ENCODE measurements around the gene RAB44.

The RAB44 gene

DNA sequence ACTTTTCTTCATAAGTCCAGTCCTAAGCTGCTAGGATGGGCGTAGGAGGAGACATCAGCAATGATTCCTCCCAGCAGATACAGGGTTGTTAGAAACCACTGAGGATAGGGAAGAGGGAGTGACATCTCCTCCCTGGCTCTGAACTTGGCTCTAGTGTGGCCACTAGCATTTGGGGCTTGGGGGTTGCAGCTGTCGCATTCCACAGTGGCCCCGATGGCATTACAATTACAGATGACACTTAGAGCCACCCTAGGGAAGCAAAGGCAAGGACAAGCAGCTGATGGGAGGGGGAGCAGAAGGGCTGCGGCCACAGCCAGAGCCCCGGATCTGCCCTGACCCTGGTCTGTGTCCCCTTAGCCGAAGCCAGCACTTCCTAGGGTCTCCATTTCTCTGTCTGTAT is 28.6 kb upstream of the RAB44 start:
- DNase-seq (ENCODE audit: low spot score): no peak

GRCh38 chr6:36670271-36670670 is 27.4 kb upstream of the RAB44 start:
- no peak for DNase-seq (ENCODE audit: low spot score)

DNA sequence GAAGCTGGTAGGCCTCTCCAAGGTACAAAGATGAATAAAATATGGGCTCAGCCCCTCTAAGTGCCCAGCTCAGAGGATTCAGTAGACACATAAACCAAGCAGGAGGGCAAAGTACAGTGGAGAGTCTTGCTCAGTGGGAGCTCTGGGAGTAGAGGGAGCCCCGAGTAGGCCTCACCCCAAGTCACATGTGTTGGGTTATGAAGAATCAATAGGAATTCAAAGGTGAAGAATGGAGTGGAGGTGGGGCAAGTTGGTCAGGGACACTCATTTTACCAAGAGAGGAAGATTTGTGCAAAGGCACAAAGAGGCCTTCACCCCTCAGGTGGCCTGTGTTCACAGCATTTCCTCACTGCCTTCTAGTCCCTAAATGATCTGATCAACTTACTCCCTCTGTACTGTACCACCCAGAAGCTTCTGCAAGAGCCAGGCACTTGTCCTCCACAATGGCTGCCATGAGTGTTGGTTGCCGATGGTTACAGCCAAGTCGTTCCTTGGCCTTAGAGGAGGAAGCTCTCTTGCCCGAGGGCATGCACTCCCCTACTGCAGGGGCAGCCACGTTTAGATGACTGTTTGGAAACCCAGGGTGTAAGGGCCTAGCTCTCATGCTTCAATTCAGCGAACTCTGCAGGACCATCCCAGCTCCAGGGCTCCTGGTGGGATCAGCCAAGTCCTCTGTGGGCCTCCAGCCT is 25.8 kb upstream of the RAB44 start:
- DNase-seq (ENCODE audit: low spot score): no peak

- no peak for DNase-seq (ENCODE audit: low spot score)
Measured at GRCh38 chr6:36673882-36674281, 23.7 kb upstream of the RAB44 start.

DNA sequence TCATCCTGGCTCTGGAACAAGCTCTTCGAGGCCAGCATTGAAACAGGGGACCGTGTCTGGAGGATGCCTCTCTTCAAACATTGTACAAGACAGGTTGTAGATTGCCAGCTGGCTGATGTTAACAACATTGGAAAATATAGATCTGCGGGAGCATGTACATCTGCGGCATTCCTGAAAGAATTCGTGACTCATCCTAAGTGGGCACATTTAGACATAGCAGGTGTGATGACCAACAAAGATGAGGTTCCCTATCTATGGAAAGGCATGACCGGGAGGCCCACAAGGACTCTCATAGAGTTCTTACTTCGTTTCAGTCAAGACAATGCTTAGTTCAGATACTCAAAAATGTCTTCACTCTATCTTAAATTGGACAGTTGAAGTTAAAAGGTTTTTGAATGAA is 22.7 kb upstream of the RAB44 start:
- no peak for DNase-seq (ENCODE audit: low spot score)

DNA sequence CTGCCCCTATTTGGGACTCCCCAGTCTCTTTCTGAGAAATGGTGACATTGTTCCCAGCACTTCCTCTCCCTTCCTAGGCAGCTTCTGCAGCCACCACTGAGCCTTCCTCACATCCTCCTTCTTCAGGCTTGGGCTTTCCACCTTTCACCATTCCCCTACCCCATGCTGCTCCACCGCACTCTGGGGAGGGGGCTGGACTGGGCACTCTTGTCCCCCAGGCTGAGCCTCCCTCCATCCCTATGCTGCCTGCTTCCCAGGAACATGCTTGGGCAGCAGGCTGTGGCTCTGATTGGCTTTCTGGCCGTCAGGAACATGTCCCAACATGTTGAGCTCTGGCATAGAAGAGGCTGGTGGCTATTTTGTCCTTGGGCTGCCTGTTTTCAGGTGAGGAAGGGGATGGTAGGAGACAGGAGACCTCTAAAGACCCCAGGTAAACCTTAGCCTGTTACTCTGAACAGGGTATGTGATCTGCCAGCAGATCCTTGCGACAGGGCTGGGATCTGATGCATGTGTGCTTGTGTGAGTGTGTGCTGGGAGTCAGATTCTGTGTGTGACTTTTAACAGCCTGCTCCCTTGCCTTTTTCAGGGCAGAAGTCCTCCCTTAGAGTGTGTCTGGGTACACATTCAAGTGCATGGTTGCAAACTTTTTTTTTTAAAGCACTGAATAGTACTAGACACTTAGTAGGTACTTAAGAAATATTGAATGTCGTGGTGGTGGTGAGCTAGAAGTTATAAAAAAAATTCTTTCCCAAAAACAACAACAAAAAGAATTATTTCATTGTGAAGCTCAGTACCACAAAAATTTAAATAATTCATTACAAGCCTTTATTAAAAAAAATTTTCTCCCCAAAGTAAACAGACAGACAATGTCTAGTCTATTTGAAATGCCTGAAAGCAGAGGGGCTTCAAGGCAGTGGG is 21.2 kb upstream of the RAB44 start:
- peak; percentile 46 for DNase-seq (ENCODE audit: low spot score)

DNA sequence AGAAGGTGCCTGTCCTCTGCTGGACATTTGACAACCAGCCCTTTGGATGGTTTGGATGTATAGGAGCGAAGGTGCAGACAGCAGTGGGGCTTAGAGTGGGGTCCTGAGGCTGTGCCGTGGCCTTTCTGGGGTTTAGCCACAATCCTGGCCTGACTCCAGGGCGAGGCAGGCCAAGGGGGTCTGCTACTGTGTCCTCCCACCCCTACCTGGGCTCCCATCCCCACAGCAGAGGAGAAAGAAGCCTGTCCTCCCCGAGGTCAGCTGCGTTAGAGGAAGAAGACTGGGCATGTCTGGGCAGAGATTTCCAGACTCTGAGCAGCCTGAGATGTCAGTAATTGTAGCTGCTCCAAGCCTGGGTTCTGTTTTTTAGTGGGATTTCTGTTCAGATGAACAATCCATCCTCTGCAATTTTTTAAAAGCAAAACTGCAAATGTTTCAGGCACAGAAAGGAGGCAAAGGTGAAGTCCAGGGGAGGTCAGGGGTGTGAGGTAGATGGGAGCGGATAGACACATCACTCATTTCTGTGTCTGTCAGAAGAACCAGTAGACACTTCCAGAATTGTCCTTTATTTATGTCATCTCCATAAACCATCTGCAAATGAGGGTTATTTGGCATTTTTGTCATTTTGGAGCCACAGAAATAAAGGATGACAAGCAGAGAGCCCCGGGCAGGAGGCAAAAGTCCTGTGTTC is 20.4 kb upstream of the RAB44 start:
- DNase-seq (ENCODE audit: low spot score): no peak

- DNase-seq (ENCODE audit: low spot score): no peak
Measured at GRCh38 chr6:36677753-36678487, 19.7 kb upstream of the RAB44 start.

DNA sequence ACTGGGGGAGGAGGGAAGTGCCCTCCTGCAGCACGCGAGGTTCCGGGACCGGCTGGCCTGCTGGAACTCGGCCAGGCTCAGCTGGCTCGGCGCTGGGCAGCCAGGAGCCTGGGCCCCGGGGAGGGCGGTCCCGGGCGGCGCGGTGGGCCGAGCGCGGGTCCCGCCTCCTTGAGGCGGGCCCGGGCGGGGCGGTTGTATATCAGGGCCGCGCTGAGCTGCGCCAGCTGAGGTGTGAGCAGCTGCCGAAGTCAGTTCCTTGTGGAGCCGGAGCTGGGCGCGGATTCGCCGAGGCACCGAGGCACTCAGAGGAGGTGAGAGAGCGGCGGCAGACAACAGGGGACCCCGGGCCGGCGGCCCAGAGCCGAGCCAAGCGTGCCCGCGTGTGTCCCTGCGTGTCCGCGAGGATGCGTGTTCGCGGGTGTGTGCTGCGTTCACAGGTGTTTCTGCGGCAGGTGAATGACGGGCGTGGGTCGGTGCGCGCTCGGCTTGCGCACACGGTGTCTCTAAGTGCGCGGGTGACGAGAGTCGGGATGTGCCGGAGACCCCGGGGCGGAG is 19.1 kb upstream of the RAB44 start, which contains the start of gene CDKN1A:
TSS of gene CDKN1A (plus strand) at position 227 of the 555 bp plus-strand sequence. CDS start 5,388 bp downstream, outside the sequence.
- DNase-seq (ENCODE audit: low spot score): peak; percentile 94

GRCh38 chr6:36679043-36679833 is 18.4 kb upstream of the RAB44 start:
- no peak for DNase-seq (ENCODE audit: low spot score)

- no peak for DNase-seq (ENCODE audit: low spot score)
Measured at GRCh38 chr6:36682328-36683144, 15.1 kb upstream of the RAB44 start.

DNA sequence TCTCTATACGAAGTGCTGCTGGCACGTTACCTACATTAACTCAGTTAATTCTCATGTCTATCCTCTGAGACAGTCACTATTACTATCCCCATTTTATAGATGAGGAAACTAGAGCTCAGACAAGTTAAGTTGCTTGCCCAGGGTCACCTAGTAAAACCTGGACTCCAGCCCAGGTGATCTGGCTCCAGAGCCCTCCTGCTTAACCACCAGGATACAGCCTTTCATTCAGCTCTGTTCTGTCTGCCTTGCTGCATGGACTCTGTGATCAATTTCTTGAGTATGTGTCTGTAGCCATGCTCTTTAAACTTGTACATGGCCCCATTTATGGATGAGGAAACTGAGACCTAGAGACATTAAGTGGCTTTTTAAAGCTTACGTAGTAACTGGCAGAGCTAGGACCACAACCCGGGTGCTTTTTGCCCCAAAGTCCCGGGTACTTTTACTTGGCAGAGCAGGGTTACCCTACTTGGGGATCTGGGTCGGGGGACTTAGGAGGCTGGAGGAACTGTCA is 14.4 kb upstream of the RAB44 start:
- DNase-seq (ENCODE audit: low spot score): no peak

GRCh38 chr6:36683656-36684446 is 13.8 kb upstream of the RAB44 start:
- no peak for DNase-seq (ENCODE audit: low spot score)

DNA sequence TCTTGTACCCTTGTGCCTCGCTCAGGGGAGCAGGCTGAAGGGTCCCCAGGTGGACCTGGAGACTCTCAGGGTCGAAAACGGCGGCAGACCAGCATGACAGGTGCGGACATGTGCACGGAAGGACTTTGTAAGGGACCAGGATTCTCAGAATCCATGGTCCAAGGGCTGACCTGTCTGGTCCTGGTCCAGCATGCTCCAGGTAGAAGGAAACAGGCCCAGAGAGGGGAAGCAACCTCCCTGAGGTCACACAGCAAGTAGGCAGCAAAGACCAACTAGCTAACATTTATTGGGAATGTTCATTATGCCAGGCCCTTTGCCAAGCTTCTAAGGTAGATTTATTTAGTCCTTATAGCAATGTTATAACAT is 13.2 kb upstream of the RAB44 start:
- DNase-seq (ENCODE audit: low spot score): no peak

- no peak for DNase-seq (ENCODE audit: low spot score)
Measured at GRCh38 chr6:36685166-36685924, 12.3 kb upstream of the RAB44 start.

- no peak for DNase-seq (ENCODE audit: low spot score)
Measured at GRCh38 chr6:36685926-36686667, 11.5 kb upstream of the RAB44 start.

Data from AG08396 (cell line).